DOHH2 (cell line): ENCODE measurements around the gene GBF1.
"Not testable (repeated sequence)": the region's sequence is repeated elsewhere in the genome, so short reads cannot be mapped to it uniquely, and the experiment has no call there.

Experiments used
- EZH2phosphoT487 ChIP-seq: fragments of 200-600 bp; sonication (generic); IDR thresholded peaks from 2 replicates; pipeline ENCODE4 v1.6.1; 2017; ENCODE audit warnings: borderline replicate concordance, mild to moderate bottlenecking, antibody characterized with exemption, low read length, moderate library complexity, mixed read lengths
- TF ChIP-seq, protein P1 (sequence below): fragments of 200-600 bp; sonication (generic); IDR thresholded peaks from one replicate; pipeline ENCODE4 v1.5.1; 2014; ENCODE audit warnings: antibody characterized with exemption, mild to moderate bottlenecking, low read depth, low read length; ENCODE audit not compliant: poor library complexity, severe bottlenecking

DNA sequence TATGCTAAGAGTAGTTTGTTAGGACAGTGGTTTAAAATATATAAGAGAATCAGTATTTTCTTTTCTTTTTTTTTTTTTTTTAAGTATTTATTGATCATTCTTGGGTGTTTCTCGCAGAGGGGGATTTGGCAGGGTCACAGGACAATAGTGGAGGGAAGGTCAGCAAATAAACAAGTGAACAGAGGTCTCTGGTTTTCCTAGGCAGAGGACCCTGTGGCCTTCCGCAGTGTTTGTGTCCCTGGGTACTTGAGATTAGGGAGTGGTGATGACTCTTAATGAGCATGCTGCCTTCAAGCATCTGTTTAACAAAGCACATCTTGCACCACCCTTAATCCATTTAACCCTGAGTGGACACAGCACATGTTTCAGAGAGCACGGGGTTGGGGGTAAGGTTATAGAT, 55.6 kb downstream of the GBF1 start:
- not testable (repeated sequence) for TF ChIP-seq EZH2phosphoT487
- TF ChIP-seq, protein P1, sequence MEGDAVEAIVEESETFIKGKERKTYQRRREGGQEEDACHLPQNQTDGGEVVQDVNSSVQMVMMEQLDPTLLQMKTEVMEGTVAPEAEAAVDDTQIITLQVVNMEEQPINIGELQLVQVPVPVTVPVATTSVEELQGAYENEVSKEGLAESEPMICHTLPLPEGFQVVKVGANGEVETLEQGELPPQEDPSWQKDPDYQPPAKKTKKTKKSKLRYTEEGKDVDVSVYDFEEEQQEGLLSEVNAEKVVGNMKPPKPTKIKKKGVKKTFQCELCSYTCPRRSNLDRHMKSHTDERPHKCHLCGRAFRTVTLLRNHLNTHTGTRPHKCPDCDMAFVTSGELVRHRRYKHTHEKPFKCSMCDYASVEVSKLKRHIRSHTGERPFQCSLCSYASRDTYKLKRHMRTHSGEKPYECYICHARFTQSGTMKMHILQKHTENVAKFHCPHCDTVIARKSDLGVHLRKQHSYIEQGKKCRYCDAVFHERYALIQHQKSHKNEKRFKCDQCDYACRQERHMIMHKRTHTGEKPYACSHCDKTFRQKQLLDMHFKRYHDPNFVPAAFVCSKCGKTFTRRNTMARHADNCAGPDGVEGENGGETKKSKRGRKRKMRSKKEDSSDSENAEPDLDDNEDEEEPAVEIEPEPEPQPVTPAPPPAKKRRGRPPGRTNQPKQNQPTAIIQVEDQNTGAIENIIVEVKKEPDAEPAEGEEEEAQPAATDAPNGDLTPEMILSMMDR, result not testable (repeated sequence)
